Measurements from ENCODE around the gene FGFRL1.
"Not testable (repeated sequence)": the region's sequence is repeated elsewhere in the genome, so short reads cannot be mapped to it uniquely, and the experiment has no call there.

Gene FGFRL1

DNA sequence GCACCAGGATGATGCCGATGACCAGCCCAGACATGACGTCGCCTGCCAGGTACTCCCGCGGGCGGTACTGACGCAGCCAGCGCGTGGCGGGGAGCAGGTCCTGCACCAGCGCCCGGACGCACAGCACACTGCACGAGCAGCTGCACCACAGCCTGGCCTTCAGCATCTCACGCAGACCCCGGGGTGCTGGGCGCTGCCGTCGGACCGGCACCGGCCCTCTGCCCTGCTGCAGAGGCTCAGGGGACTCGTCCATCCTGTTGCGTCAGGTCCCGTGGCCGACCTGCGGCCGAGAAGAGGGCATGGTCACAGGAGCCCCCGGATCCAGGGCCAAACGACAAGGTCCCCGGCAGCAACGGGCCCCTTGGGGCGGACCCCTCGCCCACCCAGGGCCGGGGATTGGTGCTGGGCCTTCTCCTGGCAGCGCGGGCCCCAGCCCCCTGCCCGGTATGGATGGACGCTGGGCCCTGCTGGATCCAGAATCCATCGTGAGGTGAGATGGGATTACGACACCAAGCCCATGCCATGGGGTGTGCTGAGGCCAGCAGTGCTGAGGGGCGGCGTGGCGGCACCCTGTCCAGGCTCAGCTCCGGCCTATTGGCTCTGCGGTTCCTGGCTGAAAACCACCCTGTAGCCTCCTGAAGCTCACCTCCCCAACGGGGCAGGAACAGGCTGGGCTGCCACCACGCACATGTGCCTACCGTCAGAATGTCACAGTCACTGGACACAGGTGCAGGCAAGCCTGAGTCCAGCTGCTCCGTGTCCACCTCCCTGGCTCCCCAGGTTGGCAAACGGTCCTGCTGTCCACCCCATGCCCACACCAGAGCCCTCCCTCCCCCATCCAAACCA is 19.8 kb upstream of the FGFRL1 start:
- H3K4me3 ChIP-seq (ENCODE audit: low read depth, low read length): no peak overlapping the region

- H3K4me3 ChIP-seq (ENCODE audit: low read depth, low read length): no peak overlapping the region
Measured at GRCh38 chr4:992297-993110, 18.9 kb upstream of the FGFRL1 start.

- no peak within 1 kb of the TSS for H3K4me3 ChIP-seq (ENCODE audit: low read depth, low read length)
Measured at GRCh38 chr4:993111-994029, 18.1 kb upstream of the FGFRL1 start, which contains the start of gene SLC26A1. SLC26A1 (minus strand) TSS chr4:993404; CDS start chr4:991703, 1,701 bp downstream.

DNA sequence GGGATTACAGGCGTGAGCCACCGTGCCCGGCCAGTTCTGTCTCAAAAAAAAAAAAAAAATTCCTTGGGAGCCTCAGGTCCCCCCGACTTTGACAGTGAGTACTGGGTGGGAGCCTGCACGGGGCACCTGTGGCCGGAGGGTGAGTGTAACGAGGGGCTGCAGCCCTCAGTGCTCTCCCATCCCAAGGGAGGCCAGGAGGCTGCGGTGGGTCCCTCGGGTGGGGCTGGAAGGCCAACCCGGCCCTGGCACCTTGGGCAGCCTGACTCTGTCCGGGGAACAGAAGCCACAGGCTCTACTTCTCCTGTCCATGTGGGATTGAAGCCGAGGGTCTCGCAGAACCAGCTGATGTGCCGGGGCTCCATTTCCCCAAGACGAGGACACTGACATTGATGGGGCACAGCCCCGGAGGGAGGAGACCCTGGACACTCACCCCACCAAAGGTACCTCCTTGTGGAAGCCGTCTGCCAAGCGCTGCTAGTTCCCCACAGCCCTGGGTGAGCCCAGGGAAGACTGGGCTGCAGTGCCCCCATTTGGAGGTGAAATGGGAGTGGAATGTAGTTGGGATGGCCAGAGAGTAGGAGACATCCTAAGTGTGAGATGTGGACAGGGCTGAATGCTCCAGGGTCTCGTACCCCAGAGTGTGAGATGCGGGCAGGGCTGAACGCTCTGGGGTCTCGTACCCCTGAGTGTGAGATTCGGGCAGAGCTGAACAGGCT is 16.0 kb upstream of the FGFRL1 start:
- no peak overlapping the region for H3K4me3 ChIP-seq (ENCODE audit: low read depth, low read length)

DNA sequence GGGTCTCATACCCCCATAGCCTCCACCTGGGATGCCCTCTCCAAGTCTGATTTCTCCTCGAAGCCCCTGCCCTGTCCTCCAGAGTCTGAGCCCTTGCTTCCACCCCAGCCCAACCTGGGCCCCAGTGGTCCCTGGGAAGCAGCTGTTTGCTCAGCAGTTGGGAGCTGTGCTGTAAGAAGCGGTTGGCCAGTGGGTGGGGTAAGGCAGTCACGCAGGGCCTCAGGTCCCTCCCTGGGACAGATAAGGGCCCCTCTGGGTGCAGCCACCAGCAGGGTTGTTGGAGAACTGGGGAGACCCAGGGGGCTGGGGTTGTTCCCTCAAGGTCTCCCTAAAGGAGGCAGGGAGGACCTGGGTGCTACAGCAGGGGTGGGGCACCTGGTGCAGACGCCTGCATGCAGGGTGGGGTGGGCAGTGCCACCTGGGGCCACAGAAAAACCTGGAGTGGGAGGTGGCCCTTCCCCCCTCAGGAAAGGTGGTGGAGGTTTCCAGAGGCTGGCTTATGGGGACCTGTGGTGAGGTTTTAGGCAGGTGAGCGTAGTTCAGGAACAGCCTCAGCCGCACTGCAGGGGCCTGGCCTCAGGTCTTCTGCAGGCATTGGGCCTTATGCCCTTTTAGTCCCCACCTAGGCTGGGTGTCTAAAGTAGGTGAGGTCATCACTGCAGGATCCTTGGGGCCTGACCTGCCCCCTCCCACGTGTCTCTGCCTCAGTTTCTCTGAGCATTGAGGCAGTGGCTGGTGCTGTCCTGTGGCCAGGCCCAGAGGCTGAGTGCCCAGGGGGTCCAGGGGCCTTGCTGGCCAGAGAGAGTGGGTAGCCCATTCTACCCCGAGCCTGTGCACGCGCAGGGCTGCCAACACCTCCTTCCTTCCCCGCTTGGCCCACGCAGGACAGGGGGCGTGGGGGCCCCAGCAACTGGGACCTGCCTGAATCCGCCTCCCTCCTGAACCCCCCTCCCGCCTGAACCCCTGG is 15.1 kb upstream of the FGFRL1 start:
- H3K4me3 ChIP-seq (ENCODE audit: low read depth, low read length): no peak overlapping the region

DNA sequence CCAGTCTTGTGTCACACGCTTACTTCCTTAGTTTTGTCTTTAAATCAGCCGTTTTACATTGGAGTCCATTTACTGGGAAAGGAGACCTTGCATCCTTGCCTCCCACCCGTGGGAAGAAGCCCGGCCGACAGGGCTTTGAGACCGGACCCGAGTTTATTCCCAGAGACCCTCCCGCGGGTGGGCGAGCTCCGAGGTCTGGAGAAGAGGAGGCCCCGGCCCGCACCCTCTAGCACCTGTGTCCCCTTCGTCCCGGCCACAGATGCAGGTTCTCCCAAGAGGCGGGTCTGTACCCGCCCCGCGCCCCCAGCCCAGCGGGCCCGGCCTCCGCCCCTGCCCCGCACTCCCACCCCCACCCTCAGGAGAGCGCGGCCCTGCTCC is 14.4 kb upstream of the FGFRL1 start:
- no peak overlapping the region for H3K4me3 ChIP-seq (ENCODE audit: low read depth, low read length)

- peak overlapping the region; percentile 27 for H3K4me3 ChIP-seq (ENCODE audit: low read depth, low read length)
Measured at GRCh38 chr4:997375-998071, 13.9 kb upstream of the FGFRL1 start.

- no peak overlapping the region for H3K4me3 ChIP-seq (ENCODE audit: low read depth, low read length)
Measured at GRCh38 chr4:998096-998691, 13.2 kb upstream of the FGFRL1 start.

- H3K4me3 ChIP-seq (ENCODE audit: low read depth, low read length): not testable (repeated sequence)
Measured at GRCh38 chr4:999240-999863, 12.1 kb upstream of the FGFRL1 start.

- H3K4me3 ChIP-seq (ENCODE audit: low read depth, low read length): no peak overlapping the region
Measured at GRCh38 chr4:999882-1000425, 11.5 kb upstream of the FGFRL1 start.

DNA sequence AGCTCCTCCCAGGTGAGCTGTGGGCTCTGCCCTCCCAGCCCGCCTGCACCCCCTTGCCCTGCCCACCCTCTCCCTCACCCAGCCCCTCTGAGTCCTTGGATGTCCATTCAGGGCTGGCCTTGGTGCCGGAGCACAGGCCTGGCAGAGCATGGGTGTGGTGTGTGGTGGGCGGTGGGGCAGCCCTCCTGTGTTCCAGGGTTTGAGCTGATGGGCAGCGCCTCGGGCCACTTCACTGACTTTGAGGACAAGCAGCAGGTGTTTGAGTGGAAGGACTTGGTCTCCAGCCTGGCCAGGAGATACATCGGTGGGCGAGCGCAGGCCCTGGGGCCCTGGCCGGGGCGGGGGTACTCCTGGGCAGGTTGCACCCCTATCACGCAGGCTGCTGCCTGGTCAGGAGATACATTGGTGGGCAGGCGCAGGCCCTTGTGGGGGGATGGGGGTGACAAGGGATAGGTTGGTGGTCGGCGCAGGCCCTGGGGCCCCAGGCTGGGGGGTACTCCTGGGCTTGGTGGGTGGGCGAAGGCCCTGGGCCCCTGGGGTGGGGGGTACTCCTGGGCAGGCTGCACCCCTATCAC is 10.7 kb upstream of the FGFRL1 start:
- H3K4me3 ChIP-seq (ENCODE audit: low read depth, low read length): no peak overlapping the region

GRCh38 chr4:1001561-1002130 is 9.8 kb upstream of the FGFRL1 start:
- H3K4me3 ChIP-seq (ENCODE audit: low read depth, low read length): no peak overlapping the region

DNA sequence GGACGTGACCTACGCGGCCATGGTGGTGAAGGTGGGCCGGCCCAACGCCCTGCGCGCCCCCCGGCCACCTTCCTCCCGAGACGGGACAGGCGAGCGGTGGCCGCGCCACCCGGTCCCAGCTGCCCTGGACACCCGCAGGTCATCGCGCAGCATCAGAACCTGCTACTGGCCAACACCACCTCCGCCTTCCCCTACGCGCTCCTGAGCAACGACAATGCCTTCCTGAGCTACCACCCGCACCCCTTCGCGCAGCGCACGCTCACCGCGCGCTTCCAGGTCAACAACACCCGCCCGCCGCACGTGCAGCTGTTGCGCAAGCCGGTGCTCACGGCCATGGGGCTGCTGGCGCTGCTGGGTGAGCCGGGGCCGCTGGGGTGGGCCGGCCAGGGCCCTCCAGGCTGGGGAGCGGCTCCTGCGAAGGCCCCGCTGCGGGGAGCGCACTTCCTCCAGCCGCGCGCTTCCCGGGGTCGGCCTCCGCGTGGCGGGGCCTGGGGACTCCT is 9.2 kb upstream of the FGFRL1 start:
- H3K4me3 ChIP-seq (ENCODE audit: low read depth, low read length): no peak overlapping the region

DNA sequence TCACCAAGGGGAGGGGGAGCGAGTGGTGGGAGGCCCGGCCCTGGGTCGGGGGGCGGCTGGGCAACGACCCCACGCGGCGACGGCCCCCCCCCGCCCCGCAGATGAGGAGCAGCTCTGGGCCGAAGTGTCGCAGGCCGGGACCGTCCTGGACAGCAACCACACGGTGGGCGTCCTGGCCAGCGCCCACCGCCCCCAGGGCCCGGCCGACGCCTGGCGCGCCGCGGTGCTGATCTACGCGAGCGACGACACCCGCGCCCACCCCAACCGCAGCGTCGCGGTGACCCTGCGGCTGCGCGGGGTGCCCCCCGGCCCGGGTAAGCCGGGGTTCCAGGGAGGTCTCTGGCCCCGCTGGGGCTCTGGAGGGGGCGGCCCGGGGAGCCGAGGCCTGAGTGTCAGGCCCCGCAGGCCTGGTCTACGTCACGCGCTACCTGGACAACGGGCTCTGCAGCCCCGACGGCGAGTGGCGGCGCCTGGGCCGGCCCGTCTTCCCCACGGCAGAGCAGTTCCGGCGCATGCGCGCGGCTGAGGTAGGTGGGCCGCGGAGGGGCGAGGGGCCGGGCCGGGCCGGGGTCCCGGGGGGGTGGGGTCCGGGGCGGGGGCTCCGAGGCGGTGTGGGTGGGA is 8.7 kb upstream of the FGFRL1 start:
- no peak overlapping the region for H3K4me3 ChIP-seq (ENCODE audit: low read depth, low read length)

DNA sequence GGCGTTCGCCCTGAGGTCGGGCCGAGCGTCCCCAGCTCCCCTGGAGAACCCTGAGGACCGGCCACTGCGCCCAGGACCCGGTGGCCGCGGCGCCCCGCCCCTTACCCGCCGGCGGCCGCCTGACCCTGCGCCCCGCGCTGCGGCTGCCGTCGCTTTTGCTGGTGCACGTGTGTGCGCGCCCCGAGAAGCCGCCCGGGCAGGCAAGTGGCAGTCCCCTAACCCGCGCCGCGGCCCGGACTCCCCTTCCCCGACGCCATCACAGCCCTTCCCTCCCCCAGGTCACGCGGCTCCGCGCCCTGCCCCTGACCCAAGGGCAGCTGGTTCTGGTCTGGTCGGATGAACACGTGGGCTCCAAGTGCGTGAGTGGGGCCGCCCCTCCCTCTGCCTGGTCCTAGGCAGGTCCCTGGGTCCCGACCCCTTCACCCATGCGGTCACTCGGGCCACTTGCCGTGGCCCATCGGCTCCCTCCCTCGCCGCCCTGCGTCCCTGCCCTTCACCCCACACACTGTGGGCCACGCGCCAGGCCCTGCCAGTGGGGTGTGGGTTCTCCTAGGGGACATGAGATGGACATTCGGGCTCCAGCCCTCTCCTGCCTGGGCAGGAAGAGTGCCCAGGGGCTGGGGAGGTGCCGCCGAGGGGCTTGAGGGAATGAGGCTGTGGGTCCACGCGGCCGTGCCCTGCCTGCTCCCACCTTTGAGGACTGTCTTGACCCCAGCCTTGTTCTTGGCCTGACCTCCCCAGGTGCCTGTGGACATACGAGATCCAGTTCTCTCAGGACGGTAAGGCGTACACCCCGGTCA is 8.0 kb upstream of the FGFRL1 start:
- peak overlapping the region; percentile 13 for H3K4me3 ChIP-seq (ENCODE audit: low read depth, low read length)

All from iPS-11a (cell line).